CD8-positive, alpha-beta memory T cell (primary cell): Measurements from ENCODE around the gene ATP2C2. TPM values are rescaled to one million over a fixed set of nuclear protein-coding genes. Genes with fewer than 3 reads are reported as not detected.

Experiments
- CTCF ChIA-PET: fragments of 350-600 bp; sonication (Branson Sonifier 250); formaldehyde crosslinking; loops from one replicate; lab custom pipeline; 2021; ENCODE audit warnings: antibody characterized with exemption; lab: Charles Lee
- POLR2A ChIA-PET: fragments of 350-600 bp; sonication (Branson Sonifier 250); formaldehyde crosslinking; loops from one replicate; lab custom pipeline; 2021; ENCODE audit warnings: antibody characterized with exemption; lab: Charles Lee
- DNase-seq, 5 donors: peaks; one replicate each; pipeline versions ENCODE4 v3.0.0 to v3.0.0-alpha.2; 2020 to 2022; ENCODE audit warnings: mixed read lengths in 1 of 5
- H3K27ac ChIP-seq: one replicate; pipeline ENCODE4 v1.7.0; 2013; ENCODE audit warnings: low read depth, mild to moderate bottlenecking, low read length, moderate library complexity
- H3K27me3 ChIP-seq: 2 replicates; pipeline ENCODE4 v1.7.0; 2013; ENCODE audit warnings: low read length, mild to moderate bottlenecking; ENCODE audit not compliant: insufficient read depth, poor library complexity, severe bottlenecking
- H3K36me3 ChIP-seq: 2 replicates; pipeline ENCODE4 v1.7.0; 2013; ENCODE audit warnings: mild to moderate bottlenecking, low read length, moderate library complexity; ENCODE audit not compliant: insufficient read depth
- H3K4me1 ChIP-seq: 2 replicates; pipeline ENCODE4 v1.7.0; 2013; ENCODE audit warnings: mild to moderate bottlenecking, low read length, moderate library complexity; ENCODE audit not compliant: insufficient read depth
- H3K4me3 ChIP-seq: 2 replicates; pipeline ENCODE4 v1.7.0; 2013; ENCODE audit warnings: mild to moderate bottlenecking, low read length
- H3K9me3 ChIP-seq: 2 replicates; pipeline ENCODE4 v1.7.0; 2013; ENCODE audit warnings: mild to moderate bottlenecking, low read length
- H3K27ac Mint-ChIP-seq, 8 donors: one replicate each; pipeline ENCODE4 v1.8.0; 2020 to 2021; ENCODE audit warnings: mixed read lengths in 8 of 8, mild to moderate bottlenecking in 6 of 8, inconsistent platforms in 3 of 8, moderate library complexity in 3 of 8
- H3K27me3 Mint-ChIP-seq, 2 donors: one replicate each; pipeline ENCODE4 v1.8.0; 2020 to 2021; ENCODE audit warnings: mixed read lengths in 2 of 2, mild to moderate bottlenecking in 1 of 2, moderate library complexity in 1 of 2
- H3K36me3 Mint-ChIP-seq, 3 donors: one replicate each; pipeline ENCODE4 v1.8.0; 2020 to 2021; ENCODE audit warnings: mixed read lengths in 3 of 3, inconsistent platforms in 1 of 3, mild to moderate bottlenecking in 1 of 3
- H3K4me1 Mint-ChIP-seq, 3 donors: one replicate each; pipeline ENCODE4 v1.8.0; 2020 to 2021; ENCODE audit warnings: mixed read lengths in 3 of 3, inconsistent platforms in 1 of 3, mild to moderate bottlenecking in 1 of 3
- H3K4me3 Mint-ChIP-seq, 7 donors: one replicate each; pipeline ENCODE4 v1.8.0; 2020 to 2021; ENCODE audit warnings: mixed read lengths in 7 of 7, mild to moderate bottlenecking in 6 of 7, moderate library complexity in 4 of 7, inconsistent platforms in 2 of 7
- H3K9me3 Mint-ChIP-seq, 5 donors: one replicate each; pipeline ENCODE4 v1.8.0; 2020 to 2022; ENCODE audit warnings: mixed read lengths in 5 of 5, mild to moderate bottlenecking in 3 of 5, moderate library complexity in 2 of 5, inconsistent platforms in 1 of 5
- polyA plus RNA-seq: library from polyadenylated mRNA; unstranded; fragments of 300-500 nt; fragmentation: Illumina TruSeq; gene quantifications from one replicate; pipeline ENCODE4 v1.2.3, GENCODE V29; 2021
- total RNA-seq, 2 experiments: library from RNA; stranded (reverse); gene quantifications; one replicate each; pipeline ENCODE4 v1.2.3, GENCODE V29; 2021

Gene ATP2C2
- total and polyA plus RNA-seq, 3 experiments from 2014 or later = not detected

DNA sequence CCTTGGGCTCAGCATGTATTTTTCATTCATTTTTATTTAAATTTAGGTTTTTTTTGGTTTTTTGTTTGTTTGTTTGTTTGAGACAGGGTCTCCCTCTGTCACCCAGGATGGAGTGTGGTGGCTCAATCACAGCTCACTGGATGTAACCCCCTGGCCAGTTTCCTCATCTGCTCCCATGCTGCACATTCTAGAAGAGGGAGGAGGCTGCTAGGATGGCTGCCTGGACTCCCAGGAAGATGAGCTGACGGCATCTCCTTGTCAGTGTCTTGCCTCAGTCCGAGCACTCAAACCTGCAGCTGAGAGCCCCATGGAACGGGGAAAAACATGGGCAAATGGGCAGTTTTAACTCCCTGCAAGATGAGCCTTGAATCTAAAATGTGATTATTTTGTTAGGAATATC, 128.7 kb downstream of the ATP2C2 start:
- H3K4me3 ChIP-seq = no peak overlapping the region
- H3K27me3 Mint-ChIP-seq = no peaks in the 10 kb centered on the region
- H3K27ac Mint-ChIP-seq = no peak overlapping the region
- peaks cover 21 to 66% (median 27%) of the 10 kb centered on the region in 3 donors for H3K36me3 Mint-ChIP-seq
- no peak overlapping the region for H3K27ac ChIP-seq
- no peaks in the 10 kb centered on the region for H3K9me3 ChIP-seq
- no peak overlapping the region for H3K4me3 Mint-ChIP-seq
- H3K4me1 Mint-ChIP-seq = peaks cover 0 to 4% (median 0%) of the 10 kb centered on the region in 3 donors
- no peaks in the 10 kb centered on the region for H3K4me1 ChIP-seq
- peaks cover 17% of the 10 kb centered on the region for H3K36me3 ChIP-seq
- ChIA-PET CTCF (interaction anchor here (0.7 to 2.6 kb wide), 3 partner anchors 9 to 219 kb away, joined by 3 to 14 read pairs (median 3); no protein-coding TSS in a partner anchor), POLR2A (no interaction called here)
- DNase-seq = no peak
- H3K27me3 ChIP-seq = no peaks in the 10 kb centered on the region
- peaks cover 0 to 5% (median 4%) of the 10 kb centered on the region in 5 donors for H3K9me3 Mint-ChIP-seq

DNA sequence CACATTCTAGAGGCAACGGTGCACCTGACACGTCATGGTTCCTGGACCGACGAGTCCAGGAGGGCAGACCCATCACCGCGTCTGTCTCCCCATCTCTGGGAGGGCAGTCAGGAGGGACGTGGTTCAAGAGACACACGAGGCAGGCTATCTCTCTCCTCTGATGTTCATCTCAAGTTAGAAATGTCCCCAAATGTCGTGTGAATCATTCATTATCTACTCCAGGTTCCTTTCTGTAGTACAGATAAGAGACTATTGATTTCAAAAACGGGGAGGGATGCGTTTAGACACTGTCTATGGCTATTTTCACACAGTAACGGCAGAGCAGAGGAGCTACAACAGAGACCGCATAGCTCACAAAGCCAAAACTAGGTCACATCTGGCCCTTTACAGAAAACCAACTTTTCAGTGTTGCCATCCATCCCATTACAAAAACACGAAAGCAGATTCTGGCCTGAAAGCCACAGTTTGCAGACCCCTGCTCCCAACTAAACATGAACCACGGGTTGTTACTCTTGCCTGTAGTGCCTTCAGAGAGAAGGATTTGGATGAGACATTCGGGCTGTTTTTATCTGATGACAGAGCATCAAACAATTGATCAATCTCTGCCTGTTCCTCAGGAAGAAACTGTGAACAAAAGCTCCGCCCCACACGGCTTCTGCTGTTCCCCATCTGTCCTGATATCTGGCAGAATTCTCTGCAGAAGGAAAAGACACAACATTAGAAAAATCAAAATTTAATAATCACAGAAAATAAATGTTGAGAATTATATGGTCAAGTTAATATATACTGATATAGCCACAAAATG, 129.3 kb downstream of the ATP2C2 start:
- Mint-ChIP-seq H3K4me3 (no peak overlapping the region), H3K9me3 (peaks cover 0 to 5% (median 4%) of the 10 kb centered on the region in 5 donors), H3K36me3 (peaks cover 21 to 66% (median 27%) of the 10 kb centered on the region in 3 donors), H3K4me1 (peaks cover 0 to 7% (median 1%) of the 10 kb centered on the region in 3 donors), H3K27me3 (no peaks in the 10 kb centered on the region), H3K27ac (no peak overlapping the region)
- H3K27ac ChIP-seq = no peak overlapping the region
- POLR2A ChIA-PET = interaction anchor here (0.6 kb wide), 1 partner anchor 11 kb away, joined by 3 read pairs; no protein-coding TSS in a partner anchor
- H3K4me3 ChIP-seq = no peak overlapping the region
- H3K27me3 ChIP-seq = no peaks in the 10 kb centered on the region
- no peaks in the 10 kb centered on the region for H3K4me1 ChIP-seq
- CTCF ChIA-PET = interaction anchor here (0.6 to 2.6 kb wide), 4 partner anchors 8 to 220 kb away, joined by 3 to 14 read pairs (median 3); no protein-coding TSS in a partner anchor
- H3K9me3 ChIP-seq = no peaks in the 10 kb centered on the region
- H3K36me3 ChIP-seq = peaks cover 17% of the 10 kb centered on the region
- DNase-seq = no peak

DNA sequence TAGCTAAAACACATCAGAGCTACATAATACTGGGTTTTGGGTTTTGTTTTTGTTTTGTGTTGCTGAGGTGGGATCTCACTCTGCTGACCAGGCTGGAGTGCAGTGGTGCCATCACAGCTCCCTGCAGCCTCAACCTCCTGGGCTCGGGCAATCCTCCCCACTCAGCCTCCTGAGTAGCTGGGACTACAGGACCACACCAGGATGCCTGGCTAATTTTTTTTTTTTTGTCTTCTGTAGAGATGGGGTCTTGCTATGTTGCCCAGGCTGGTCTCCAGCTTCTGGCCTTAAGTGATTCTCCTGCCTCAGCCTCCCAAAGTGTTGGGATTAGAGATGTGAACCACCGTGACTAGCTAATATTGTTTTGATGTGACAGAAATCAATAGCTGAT, 129.9 kb downstream of the ATP2C2 start:
- Mint-ChIP-seq H3K27me3 (no peaks in the 10 kb centered on the region), H3K4me1 (peaks cover 5 to 13% (median 7%) of the 10 kb centered on the region in 3 donors), H3K27ac (peak overlapping the region in 1 of 8 donors; percentile 28), H3K9me3 (peaks cover 0 to 3% (median under 1%) of the 10 kb centered on the region in 5 donors), H3K4me3 (no peak overlapping the region), H3K36me3 (peaks cover 16 to 62% (median 22%) of the 10 kb centered on the region in 3 donors)
- no peak for DNase-seq
- Histone ChIP-seq H3K4me1 (peaks cover under 1% of the 10 kb centered on the region), H3K27ac (no peak overlapping the region), H3K27me3 (no peaks in the 10 kb centered on the region), H3K9me3 (no peaks in the 10 kb centered on the region), H3K36me3 (peaks cover 17% of the 10 kb centered on the region), H3K4me3 (no peak overlapping the region)
- POLR2A ChIA-PET = interaction anchor here (0.6 kb wide), 1 partner anchor 12 kb away, joined by 3 read pairs; no protein-coding TSS in a partner anchor
- CTCF ChIA-PET = interaction anchor here (0.6 to 2.6 kb wide), 3 partner anchors 8 to 174 kb away, joined by 3 to 14 read pairs (median 3); no protein-coding TSS in a partner anchor

DNA sequence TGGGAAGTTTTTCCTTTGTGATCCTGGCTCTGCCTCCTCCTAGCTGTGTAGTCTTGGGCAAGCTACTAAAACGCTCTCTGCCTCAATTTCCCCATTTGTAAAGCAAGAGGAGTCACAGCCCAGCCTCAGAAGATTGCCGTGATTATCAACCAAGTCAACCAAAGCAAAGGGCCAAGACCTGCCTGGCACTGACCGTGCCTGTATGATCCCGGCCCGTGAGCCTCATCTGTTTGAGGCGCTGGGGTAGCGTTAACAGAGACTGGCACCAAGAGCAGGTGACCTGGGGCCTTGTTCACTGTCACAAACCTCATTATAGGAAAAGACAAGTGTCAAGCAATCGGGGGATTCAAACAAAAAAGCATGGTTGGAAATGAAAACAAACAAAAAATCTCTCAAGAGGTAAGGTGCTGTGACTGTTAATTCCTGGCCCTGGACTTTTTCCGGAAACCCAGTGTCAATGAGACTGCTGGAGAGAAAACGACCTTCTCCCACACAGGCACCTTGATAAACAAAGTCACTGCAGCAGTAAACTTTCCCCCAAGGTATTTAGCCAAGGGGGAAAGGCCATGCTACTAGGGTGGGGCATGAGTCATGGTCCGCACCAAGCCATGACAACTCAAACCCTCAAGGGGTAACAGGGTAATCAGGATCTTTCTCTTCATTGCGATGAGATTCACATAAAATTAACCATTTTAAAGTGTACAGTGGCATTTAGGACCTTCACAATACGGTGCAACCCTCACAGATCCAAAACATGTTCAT, 130.7 kb downstream of the ATP2C2 start:
- ChIA-PET POLR2A (no interaction called here), CTCF (interaction anchor here (1.2 kb wide), 1 partner anchor 173 kb away, joined by 3 read pairs; no protein-coding TSS in a partner anchor)
- H3K4me1 Mint-ChIP-seq = peaks cover 10 to 16% (median 16%) of the 10 kb centered on the region in 3 donors
- Histone ChIP-seq H3K4me3 (no peak overlapping the region), H3K36me3 (peaks cover 17% of the 10 kb centered on the region), H3K27me3 (no peaks in the 10 kb centered on the region), H3K27ac (no peak overlapping the region), H3K9me3 (no peaks in the 10 kb centered on the region), H3K4me1 (peaks cover 8% of the 10 kb centered on the region)
- no peak for DNase-seq
- H3K36me3 Mint-ChIP-seq = peaks cover 12 to 56% (median 18%) of the 10 kb centered on the region in 3 donors
- no peaks in the 10 kb centered on the region for H3K27me3 Mint-ChIP-seq
- H3K27ac Mint-ChIP-seq = no peak overlapping the region
- peaks cover 0 to 1% (median 0%) of the 10 kb centered on the region in 5 donors for H3K9me3 Mint-ChIP-seq
- H3K4me3 Mint-ChIP-seq = no peak overlapping the region

DNA sequence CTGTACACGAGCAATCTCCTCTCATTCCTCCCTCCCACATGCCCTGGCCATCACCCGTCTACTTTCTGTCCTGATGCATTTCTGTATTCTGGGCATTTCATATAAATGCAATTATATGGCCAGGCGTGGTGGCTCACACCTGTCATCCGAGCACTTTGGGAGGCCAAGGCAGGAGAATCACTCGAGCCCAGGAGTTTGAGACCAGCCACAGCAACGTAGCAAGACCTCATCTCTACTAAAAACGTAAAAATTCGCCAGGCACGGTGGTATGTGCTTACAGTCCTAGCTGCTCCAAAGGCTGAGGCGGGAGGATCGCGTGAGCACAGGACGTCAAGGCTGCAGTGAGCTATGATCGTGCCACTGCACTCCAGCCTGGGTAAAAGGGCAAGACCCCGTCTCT, 131.3 kb downstream of the ATP2C2 start:
- H3K4me3 ChIP-seq = no peak overlapping the region
- peaks cover 13 to 22% (median 16%) of the 10 kb centered on the region in 3 donors for H3K4me1 Mint-ChIP-seq
- POLR2A ChIA-PET = no interaction called here

DNA sequence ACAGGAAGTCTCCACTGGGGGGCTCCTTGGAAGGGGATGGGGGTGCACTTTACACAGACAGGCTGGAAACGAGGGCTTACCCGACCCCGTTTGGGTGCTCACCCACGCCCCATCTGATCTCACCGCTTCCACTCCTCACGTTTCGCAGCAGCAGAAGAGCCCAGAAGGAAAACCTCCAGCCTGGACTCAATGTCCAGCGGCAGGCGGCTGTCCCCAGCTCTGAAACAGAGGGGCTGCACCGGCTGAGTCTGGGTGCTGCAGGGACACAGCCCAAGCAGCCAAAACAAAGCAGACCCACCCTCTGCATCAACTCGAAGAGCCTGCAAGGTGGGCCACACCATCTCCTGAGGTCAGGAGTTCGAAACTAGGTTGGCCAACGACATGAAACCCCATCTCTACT, 132.2 kb downstream of the ATP2C2 start:
- no peak overlapping the region for H3K27ac Mint-ChIP-seq
- H3K4me3 ChIP-seq = no peak overlapping the region
- ChIA-PET POLR2A (no interaction called here), CTCF (interaction anchor here (0.5 to 1.2 kb wide), 2 partner anchors 10 to 122 kb away, joined by 3 read pairs; no protein-coding TSS in a partner anchor)
- peak overlapping the region in 1 of 7 donors; percentile 18 for H3K4me3 Mint-ChIP-seq
- no peak overlapping the region for H3K27ac ChIP-seq
- no peaks in the 10 kb centered on the region for H3K9me3 ChIP-seq
- H3K36me3 ChIP-seq = peaks cover 12% of the 10 kb centered on the region
- peaks cover 20 to 31% (median 23%) of the 10 kb centered on the region in 3 donors for H3K4me1 Mint-ChIP-seq
- H3K27me3 Mint-ChIP-seq = no peaks in the 10 kb centered on the region
- H3K27me3 ChIP-seq = no peaks in the 10 kb centered on the region
- H3K36me3 Mint-ChIP-seq = peaks cover 1 to 44% (median 8%) of the 10 kb centered on the region in 3 donors
- no peak for DNase-seq
- H3K4me1 ChIP-seq = peaks cover 17% of the 10 kb centered on the region
- H3K9me3 Mint-ChIP-seq = no peaks in the 10 kb centered on the region

More for the DNA sequence above, 131.3 kb downstream of the ATP2C2 start:
- no peaks in the 10 kb centered on the region for H3K27me3 ChIP-seq
- no peak overlapping the region for H3K27ac Mint-ChIP-seq
- CTCF ChIA-PET = interaction anchor here (1.2 kb wide), 1 partner anchor 123 kb away, joined by 3 read pairs; no protein-coding TSS in a partner anchor
- no peaks in the 10 kb centered on the region for H3K27me3 Mint-ChIP-seq
- H3K9me3 ChIP-seq = no peaks in the 10 kb centered on the region
- H3K9me3 Mint-ChIP-seq = no peaks in the 10 kb centered on the region
- peaks cover 9% of the 10 kb centered on the region for H3K4me1 ChIP-seq
- H3K27ac ChIP-seq = no peak overlapping the region
- H3K36me3 Mint-ChIP-seq = peaks cover 7 to 51% (median 13%) of the 10 kb centered on the region in 3 donors
- peaks cover 17% of the 10 kb centered on the region for H3K36me3 ChIP-seq
- DNase-seq = no peak
- peak overlapping the region in 1 of 7 donors; percentile 18 for H3K4me3 Mint-ChIP-seq

DNA sequence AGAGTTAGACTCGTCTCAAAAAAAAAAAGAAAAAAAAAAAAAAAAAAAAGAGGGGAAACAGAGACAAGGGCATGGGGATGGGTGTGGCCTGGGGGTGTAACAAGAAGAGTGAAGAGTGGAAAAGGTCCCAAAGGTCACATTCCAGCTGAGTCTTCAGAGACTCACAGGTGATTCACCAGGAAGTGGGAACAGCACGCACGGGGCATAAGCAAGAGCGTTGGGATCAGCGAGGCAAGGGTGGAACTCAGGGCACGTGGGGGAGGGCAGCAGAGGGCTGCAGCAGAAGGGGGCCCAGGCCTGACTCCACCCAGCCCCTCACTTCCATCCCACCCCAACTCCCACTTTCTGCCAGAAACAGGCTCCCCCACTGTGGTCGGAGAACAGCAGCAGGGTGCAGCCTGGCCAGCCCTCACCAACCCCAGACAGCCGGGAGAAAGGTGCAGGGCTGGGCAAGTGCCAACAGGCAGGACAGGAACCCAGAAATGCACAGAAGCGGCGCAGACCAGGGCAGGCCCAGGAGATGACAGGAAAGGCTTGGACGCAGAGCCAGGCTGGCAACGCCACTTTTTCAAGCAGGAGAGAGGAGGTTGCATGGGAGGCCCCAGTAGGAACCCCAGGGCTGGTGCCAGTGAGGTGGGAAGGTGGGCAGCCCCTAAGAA, 132.9 kb downstream of the ATP2C2 start:
- Mint-ChIP-seq H3K27me3 (no peaks in the 10 kb centered on the region), H3K4me3 (peak overlapping the region in 1 of 7 donors; percentile 37), H3K36me3 (peaks cover 0 to 37% (median 6%) of the 10 kb centered on the region in 3 donors), H3K4me1 (peaks cover 23 to 37% (median 30%) of the 10 kb centered on the region in 3 donors), H3K9me3 (no peaks in the 10 kb centered on the region), H3K27ac (no peak overlapping the region)
- Histone ChIP-seq H3K9me3 (no peaks in the 10 kb centered on the region), H3K4me3 (no peak overlapping the region), H3K4me1 (peaks cover 23% of the 10 kb centered on the region), H3K27ac (no peak overlapping the region), H3K27me3 (no peaks in the 10 kb centered on the region), H3K36me3 (peaks cover 10% of the 10 kb centered on the region)
- no peak for DNase-seq
- ChIA-PET POLR2A (no interaction called here), CTCF (no interaction called here)
